ENCODE results near the gene GALNT16.
"Not testable (repeated sequence)": the region's sequence is repeated elsewhere in the genome, so short reads cannot be mapped to it uniquely, and the experiment has no call there.

GALNT16 gene

DNA sequence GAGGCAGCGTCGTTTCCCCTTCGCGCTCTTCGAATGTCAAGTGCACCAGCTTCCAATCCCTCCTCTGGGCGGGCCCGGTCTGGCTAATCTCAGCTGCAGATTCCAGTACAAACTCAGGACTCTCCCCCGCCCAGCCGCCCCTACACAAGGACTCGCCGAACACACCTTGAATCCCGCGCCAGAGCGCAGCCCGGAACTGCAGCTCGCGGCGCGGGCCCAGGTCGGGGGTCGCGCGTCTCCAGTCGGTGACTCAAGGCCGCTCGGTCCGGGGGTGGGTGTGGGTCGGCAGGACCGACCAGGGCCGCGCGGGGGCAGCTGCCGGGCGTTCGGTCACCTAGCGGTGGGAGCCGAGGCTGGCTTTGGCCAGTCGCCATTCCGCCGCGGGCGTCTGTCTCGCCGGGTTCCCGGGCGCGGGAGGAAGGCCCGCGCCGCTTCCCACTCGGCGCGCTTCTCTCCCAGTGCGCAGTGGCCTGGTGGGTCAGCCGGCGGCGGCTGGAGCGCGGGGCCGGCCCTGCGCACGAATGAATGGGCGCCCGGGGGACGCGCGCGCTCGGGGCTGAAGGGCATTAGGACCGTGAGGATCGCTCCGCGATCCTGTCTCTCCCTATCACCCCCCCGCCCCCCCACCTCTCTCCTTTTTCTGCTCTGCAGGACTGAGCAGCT is at the start of gene GALNT16:
Gene GALNT16 (plus strand): TSS at position 632 of the 663 bp plus-strand sequence. CDS start 133 bp downstream, outside the sequence.
- DNase-seq: no peak

DNA sequence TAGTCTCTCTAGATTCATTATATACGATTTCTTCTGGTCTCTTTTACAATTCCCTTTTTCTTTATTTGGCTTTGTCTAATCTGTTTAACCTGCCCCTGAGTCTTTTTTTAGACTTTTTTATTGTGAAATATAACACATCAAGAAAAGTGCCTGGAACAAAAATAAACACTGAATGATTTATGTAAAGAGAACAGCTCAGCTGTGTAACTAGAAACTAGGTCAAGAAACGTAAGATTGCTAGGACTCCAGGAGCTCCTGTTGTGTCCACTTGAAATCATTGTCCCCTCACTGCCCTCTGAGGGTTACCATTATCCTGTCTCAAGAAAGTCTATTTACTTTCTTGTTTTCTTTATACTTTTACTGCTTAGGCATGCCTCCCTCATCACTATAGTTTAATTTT is 45.6 kb upstream of the GALNT16 start:
- DNase-seq: no peak

DNA sequence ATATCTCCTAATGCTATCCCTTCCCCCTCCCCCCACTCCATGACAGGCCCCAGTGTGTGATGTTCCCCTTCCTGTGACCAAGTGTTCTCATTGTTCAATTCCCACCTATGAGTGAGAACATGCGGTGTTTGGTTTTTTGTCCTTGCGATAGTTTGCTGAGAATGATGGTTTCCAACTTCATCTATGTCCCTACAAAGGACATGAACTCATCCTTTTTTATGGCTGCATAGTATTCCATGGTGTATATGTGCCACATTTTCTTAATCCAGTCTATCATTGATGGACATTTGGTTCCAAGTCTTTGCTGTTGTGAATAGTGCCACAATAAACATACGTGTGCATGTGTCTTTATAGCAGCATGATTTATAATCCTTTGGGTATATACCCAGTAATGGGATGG is 42.3 kb upstream of the GALNT16 start:
- not testable (repeated sequence) for DNase-seq

DNA sequence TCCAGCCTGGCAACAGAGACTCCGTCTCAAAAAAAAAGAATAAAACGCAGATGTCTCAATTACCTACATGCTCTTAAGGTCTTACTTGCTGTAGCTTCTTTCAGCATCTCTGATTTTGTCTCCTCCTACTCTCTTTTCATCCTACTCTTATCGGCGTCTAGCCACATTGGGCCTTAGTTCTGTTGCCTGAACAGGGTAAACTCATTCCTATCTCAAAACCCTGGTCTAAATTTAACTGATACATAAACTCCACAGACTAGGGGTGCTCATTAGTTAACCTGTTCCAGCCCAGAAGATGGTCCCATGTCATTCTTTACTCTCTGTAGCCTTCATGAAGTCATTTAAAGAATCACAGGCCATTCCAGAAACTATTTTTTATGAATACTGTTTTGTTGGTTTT is 35.0 kb upstream of the GALNT16 start:
- DNase-seq: no peak

DNA sequence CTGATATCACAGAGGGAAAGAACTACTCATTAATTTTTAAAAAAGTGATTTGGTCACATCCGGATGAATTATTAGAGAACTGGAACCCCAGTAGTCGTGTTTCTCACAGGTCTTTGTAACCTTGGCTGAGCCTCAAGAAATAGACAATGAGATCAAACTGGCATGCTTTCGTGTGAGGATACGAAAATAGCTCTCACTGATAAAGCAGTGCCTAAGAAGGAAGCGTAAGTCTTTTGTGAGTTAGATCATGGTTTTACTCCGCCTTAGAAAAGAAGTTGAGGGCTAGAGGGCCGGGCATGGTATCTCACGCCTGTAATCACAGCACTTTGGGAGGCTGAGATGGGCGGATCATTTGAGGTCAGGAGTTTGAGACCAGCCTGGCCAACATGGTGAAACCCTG is 33.8 kb upstream of the GALNT16 start:
- no peak for DNase-seq

DNA sequence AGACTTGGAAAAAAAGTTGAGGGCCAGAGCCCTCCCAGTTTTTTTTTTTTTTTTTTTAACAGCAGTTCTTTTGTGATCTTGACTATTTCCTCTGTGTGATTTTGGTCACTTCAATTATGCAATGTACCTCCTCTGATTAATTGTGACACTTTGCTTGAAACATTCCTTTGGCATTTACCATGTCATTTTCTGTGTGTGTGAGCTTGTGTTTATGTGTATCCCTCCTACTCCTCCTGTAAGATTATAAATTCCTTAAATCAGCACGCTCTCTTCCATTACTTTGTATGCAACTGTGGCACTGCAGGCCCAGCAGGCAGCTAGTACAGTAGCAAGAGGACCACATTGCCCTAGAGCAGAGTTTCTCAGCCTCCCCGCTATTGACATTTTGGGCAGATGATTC is 33.2 kb upstream of the GALNT16 start:
- no peak for DNase-seq

DNA sequence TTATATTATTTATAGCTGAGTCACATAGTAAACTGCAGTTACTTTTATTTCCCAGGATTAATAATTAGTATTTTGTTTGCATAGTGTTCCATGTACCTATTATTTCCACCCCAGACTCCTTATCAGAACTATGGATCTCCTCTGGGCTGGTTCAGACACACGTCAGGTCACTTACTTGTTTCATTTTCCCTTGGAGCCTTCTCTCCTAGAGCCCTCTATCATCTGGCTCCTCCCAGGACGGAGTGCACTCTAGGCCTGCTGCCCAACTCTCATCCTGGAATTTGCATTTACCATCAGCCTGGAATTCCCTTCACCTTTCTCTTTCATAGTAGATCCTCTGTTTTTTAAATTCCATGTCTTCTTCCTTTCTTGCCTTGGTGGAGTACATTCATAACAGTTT is 28.5 kb upstream of the GALNT16 start:
- no peak for DNase-seq

DNA sequence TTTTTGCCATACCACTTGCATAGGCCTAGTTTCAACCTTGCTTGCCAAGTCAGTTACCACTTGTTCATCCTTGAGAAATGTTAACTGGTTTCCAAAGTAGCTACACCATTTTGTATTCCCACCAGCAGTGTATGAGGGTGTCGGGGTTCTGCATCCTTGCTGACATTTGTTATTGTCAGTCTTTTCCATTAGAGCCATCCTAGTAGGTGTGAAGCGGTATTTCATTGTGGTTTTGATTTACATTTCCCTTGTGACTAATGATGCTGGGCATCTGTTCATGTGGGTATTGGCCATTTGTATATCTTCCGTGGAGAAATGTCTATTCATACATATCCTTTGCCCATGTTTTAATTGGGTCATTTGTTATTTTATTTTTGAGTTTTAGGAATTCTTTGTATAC is 27.6 kb upstream of the GALNT16 start:
- no peak for DNase-seq

DNA sequence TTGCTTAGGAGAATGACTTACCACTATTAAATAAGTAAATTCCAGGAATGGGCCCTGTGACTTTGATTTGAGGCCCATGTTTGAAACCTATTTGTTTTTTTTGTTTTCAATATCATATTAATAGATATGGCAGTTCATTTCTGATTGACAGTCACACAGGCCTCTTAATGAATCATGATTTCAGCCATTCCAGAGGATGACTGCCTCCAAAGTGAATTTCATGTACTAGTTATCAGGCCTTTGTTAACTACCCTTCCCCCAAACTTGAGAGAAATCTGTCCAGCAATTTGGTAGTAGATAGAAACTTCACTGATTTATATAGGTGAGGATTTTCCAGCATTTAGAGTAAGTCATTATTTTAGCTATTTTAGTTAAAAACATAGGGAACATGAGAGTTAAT is 25.9 kb upstream of the GALNT16 start:
- no peak for DNase-seq

DNA sequence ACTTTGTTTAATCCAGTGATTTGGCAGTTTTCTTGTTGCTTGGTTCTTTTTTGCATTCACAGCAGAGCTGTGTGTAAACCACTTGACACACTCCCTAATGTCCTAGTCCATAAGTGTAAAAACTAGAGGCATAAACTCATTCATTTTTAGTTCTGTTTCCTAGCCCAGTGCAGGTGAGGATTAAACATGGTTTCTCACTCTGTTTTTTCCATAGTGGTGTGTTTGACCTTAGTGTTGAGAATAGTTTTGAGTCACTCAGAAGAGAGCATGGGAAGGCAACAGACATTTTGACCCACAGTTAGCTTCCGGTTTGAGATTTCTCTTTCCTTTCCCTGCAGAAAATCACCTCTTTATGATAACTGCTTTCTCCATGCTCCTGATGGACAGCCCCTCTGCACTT is 24.2 kb upstream of the GALNT16 start:
- DNase-seq: no peak

DNA sequence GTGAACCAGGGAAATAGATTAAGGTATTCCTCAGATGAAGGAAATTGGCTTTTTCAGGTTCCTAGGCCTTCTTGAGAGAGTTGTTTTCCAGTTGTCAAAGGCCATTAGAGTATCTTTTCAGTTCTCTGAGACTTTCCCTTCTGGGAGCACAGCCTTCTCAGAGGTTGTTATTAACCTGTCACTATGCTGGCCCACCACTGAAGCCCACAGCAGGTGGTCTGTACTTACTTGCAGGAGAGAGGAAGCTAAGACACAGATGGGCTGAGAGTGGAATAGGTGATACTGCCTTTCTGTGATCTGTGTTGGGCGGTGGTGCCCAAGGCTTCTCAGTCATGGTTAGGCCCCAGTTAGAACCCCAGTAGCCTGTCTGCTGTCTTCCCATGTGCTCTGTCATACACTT is 22.8 kb upstream of the GALNT16 start:
- DNase-seq: no peak

DNA sequence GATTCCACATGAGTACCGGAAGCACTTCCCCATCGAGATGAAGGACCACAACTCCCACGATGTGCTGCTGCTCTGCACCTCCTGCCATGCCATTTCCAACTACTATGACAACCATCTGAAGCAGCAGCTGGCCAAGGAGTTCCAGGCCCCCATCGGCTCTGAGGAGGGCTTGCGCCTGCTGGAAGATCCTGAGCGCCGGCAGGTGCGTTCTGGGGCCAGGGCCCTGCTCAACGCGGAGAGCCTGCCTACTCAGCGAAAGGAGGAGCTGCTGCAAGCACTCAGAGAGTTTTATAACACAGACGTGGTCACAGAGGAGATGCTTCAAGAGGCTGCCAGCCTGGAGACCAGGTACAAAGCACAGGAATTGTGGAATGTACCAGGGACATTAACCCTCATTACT is 22.4 kb upstream of the GALNT16 start:
- no peak for DNase-seq

DNA sequence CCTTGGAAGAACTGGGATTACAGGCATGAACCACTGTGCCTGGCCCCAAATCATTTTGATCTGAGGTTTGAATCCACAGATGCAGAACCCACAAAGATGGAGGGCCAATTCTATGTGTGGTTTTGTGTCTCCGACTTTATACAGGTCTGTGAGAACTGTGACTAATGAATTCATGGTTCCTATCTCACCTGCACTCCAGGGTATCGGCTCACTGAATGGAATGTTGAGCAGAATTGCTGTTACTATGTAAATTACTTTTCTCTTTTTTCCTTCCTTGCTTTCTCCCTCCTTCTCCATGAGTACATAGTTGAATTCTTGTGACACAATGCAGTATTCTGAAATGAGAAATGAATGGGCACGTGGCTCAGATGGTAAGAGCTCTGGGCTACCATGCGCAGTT is 21.1 kb upstream of the GALNT16 start:
- no peak for DNase-seq

DNA sequence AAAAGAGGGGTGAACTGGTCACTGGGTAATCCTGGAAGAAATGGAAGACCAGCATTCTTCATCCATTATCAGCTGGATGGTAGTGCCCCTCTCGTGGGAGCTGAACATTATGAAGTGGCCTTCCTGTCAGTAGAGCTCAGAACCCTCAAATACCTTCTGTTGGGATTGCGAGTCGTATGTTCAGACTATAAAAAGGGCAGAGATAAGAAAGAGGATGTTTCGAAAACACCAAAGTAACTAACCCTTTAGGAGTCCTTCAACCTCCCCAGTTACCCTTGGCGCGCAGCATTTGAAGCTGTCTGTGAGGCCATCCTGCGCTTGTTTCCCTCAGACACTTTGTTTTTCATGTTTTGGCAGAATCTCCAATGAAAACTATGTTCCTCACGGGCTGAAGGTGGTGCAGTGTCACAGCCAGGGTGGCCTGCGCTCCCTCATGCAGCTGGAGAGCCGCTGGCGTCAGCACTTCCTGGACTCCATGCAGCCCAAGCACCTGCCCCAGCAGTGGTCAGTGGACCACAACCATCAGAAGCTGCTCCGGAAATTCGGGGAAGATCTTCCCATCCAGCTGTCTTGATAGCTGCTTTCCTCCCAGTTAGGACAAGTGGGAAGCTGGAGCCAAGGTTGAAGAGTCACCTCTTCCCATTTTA is 19.3 kb upstream of the GALNT16 start:
- no peak for DNase-seq

DNA sequence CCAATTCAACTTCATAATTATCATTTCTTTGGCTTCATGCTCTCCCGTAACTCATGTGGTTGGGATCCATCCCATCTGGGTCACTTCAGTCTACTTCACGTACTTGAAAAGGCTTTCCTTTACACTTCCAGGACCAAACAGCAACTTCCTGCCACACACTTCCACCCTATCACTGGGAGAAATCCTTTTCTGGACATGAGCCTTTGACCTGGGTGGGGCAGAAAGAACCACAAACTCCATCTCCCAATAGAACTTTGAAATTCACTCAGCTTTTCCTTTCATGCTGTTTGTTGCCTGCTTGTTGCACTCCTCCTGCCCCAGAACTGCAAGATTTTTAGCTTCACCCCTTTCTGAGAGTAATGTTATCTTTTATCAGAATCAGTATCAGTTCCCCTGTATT is 18.4 kb upstream of the GALNT16 start:
- no peak for DNase-seq

DNA sequence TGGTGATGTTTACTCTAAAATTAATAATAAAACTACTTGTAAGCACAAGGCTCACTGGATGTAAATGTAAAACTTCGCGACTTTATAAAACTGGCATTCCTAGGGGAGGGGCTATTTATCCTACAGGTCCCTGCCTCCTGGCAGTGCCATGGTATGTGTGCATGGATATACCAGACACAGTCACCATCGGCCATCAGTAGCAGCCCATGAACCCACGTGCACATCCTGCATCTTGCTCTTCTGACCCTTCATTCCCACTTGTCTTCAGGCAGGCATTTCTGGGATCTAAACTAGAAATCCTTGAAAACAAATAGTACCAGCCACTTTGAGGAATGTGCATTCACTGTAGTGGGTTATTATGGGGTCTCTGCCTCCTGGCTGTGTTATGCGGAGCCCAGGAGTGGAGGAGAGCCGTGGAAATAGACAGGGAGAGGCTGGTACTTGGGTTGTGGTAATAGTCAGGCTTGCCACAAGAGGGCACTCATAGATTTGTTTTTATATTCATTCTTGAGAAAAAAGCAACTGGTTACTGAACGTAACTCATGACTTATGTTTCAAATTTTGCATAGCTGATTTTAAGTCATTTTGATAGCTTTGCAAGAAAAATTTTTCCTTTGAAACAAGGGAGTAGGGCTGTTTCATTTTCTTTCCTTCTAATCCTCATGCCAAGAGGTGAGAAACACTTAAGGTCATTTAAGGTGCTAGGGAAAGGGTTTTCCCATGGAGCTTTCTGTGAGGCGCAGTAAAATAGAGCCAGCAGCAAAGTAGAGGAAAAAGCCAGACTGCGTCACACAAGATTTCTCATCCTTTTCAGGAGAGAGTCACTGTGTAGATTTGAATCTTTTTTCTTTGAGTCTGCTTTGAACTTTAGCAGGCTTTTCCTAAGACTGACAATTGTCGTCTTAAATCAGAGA is 17.4 kb upstream of the GALNT16 start:
- DNase-seq: peak; percentile 29 to 52

DNA sequence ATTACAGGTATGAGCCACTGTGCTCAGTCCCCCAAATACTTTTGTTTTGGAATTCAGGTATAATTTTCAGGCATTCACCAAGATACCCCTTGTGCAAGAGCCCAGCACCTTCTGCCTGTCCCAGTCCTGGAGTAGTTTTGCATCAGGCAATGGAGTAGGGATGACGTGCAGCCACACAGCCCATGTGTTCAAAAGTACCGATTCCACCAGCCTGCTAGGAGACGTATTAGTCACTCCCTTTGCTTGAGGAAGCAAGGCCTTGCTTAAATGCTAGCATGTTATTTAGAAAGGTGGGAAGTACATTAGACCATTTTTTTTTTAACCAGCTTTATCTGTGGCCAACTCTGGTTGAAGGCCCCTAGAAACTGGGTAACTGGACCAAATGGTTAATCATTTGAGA is 15.0 kb upstream of the GALNT16 start:
- DNase-seq: no peak

DNA sequence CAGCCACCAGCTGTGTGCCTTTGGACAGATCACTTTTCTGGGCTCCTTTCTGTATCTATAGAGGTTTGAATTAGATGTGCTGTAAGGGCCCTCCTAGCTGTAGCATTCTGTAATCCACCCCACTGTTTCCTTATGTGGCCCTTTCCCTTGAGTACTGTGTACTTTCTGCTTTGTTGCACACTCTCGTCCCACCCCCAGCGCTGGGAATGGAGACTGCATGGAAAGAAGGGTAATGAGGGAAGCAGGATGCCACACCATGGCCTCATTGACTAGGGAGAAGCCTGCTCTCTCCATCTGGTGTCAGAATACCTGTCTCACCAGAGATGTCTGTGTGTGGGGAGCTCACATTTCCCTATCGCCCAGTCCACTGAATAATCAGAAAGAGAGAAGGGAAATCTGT is 13.6 kb upstream of the GALNT16 start:
- DNase-seq: no peak

DNA sequence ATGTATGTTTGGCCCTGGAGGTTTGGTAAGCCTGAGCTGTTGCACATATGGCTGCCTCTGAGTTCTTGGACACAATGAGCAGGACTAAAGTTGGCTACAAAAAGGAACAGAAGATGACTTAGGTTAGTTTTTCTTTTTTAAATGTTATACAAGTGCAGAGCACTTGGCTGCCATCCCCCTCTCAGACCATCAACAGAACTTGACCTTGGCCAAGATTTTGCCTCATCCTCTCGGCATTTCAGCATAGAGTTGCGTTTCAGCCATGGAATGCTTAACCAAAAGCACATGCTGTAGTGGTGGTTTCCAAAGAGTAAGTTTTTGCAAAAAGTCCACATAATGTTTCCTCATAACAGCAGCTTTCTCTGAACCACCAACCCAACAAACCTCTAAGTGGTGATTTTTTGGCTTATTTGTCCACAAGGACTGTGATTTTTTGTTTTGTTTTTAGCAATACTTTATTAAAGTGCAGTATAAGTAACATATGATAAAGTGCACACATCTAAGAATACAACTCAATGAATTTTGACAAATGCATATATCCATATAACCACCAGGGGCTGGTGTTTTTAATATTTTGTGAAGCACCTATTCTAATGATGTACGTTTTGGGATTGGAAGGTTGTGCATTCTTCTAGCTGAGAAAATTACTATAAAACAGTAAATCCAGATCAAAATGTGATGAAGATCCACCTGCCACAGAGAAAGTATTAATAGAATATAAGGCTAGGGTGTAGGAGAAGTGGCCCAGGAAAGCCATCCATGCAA is 12.1 kb upstream of the GALNT16 start:
- no peak for DNase-seq

DNA sequence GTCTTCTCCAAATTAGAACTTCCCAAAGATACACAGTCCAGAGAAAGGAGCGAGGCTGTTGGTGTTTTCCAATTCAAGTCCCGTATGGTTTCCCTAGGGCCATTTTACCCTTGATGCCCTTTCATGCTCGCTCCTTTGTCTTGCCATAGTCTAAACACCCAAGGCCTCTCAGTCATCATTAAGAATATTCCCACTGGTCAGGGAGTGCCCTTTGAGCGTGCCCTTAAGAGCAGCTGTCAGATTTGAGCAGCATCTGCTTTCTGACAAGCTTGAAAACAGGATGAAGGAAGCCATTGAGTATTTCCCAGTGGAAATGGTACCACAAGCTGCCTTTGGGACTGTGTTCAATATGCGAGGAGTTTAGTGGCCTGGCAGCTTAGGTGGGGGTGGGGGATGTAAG is 10.4 kb upstream of the GALNT16 start:
- no peak for DNase-seq

DNA sequence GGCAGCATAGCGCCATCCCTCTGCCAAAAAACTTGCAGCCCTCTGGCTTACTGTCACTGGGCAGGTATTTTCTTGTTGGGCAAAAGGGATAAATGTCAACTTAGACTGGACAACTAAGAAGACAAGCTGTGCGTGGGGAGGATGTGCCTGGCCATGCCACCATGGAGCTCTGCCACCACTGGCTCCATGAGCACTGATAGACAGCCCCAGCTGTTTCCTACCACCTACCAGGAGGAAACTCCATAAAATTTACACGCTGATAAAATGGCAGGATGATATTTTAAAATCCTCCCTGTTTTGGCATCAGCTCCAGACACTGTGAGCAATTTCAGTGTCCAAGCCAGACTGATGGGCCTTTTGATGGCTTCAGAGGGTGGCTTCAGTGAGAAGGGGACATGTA is 7.1 kb upstream of the GALNT16 start:
- DNase-seq: no peak

DNA sequence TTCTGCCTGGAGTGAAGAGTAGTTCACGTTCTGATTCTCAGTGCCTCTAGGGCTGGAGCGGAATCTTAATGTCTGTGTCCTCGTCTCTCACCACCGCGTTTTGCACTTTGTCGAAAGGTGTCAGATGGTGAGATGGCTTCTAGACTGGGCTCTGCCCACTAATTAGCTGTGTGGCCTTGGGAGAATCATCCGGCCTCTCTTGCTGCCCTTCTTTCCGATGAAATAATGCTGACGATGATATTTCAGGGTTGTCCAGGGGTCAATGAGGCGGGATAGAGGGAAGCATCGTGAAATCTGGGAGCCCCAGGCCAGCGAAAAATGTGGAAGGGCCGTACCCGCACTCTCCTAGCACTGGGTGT is 811 bp upstream of the GALNT16 start:
- no peak for DNase-seq

DNA sequence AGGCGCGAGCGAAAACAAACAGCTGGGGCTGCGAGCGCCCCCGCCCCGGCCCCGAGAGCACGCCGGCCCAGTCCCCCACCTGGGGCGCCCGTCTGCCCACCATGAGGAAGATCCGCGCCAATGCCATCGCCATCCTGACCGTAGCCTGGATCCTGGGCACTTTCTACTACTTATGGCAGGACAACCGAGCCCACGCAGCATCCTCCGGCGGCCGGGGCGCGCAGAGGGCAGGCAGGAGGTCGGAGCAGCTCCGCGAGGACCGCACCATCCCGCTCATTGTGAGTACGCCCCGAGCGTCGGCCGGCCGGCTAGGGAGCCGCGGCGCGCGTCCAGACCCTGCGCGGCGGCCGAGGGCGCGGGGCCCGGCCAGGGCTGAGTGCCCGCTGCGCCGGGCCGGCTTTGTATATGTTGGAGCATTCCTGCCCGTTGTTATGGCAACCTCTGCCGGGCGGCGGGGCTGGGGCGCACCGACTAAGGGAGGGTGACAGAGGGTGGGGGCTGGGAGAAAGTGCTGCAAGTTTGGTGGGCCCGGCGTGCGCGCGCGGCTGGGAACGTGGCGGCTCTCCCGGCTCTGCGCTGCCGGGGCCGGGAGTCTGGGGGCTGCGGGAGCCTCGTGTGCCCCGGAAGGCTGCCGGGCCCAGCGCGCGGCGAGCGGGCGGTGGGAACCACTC is 367 bp downstream of the GALNT16 start:
- no peak for DNase-seq

All from activated CD4-positive, alpha-beta T cell treated with anti-CD3 and anti-CD28 coated beads for 4 hours (primary cell).